ENCODE measurements around the gene LSAMP.

DNA sequence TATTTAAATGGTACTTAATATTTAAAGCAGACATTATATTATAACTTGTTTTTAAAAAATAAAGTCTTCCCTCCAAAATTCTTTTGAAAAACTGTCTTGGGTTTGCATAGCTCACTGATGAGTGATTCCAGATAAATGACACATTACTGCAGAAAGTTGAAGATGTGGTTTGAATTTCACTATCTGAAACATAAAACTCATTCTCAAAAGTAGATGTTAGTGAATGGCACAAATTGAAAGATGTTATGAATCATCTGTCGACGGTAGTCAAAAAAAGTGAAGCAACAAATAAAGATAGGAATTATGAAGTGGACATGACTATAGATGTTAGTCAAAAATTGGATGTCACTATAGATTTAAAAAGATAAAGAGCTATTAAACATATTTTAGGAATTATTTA, 541.4 kb downstream of the LSAMP start:
- TF ChIP-seq CTCF (IDR thresholded peaks at IDR 0.05) (no peak), EZH2 (IDR thresholded peaks at IDR 0.05; ENCODE audit: borderline replicate concordance, insufficient read depth, low read depth, low read length, poor library complexity, severe bottlenecking) (no peak)
